K562 (cell line): ENCODE data around the gene COX6A2. TPM values are rescaled to one million over a fixed set of nuclear protein-coding genes. Genes with fewer than 3 reads are reported as not detected.

ENCODE experiments used
- ATAC-seq: fragments of 200-7000 bp; cut with Tn5 transposase; 3 replicates; pipeline ENCODE4 v1.9.1; 2020; ENCODE audit warnings: moderate library complexity
- BruUV-seq: library from RNA; stranded (reverse); fragments of 400-500 nt; replicated peaks from 2 replicates; lab custom pipeline; 2021; lab: Mats Ljungman, UMichigan
- CTCF ChIA-PET: fragments of 300-600 bp; formaldehyde crosslinking; extraction: SDS; loops from one replicate; lab custom pipeline; 2021; ENCODE audit warnings: low intra/inter-chr PET ratio; lab: Yijun Ruan, JAX
- POLR2A ChIA-PET: fragments of 300-600, 350-650 bp; sonication (Branson Sonifier 250); formaldehyde crosslinking; extraction: SDS; loops from one replicate; lab custom pipeline; 2021; ENCODE audit warnings: antibody characterized with exemption, inconsistent platforms; lab: Yijun Ruan, JAX
- DNase-seq, 4 experiments: peaks; one replicate each; pipeline versions ENCODE4 v3.0.0 to v3.0.0-alpha.2; 2011 to 2018; ENCODE audit warnings: low spot score in 3 of 4, mixed read lengths in 3 of 4; ENCODE audit errors: extremely low read depth in 1 of 4
- FAIRE-seq: peaks from 2 replicates; lab custom pipeline; 2011; peaks lifted over from hg19 to GRCh38; lab: Jason Lieb, UNC
- H2AFZ ChIP-seq: 2 replicates; pipeline ENCODE4 v1.6.0; 2011; ENCODE audit warnings: low read depth, low read length, control low read depth, inconsistent platforms
- H3K27ac ChIP-seq: fragments of 200-600 bp; 3 replicates; pipeline ENCODE4 v1.8.0; 2011; ENCODE audit warnings: low read depth, mild to moderate bottlenecking, control low read depth, inconsistent platforms, low read length, moderate library complexity, mixed read lengths; ENCODE audit errors: extremely low read depth
- H3K27me3 ChIP-seq, 2 experiments: fragments of 300-600 bp in 1 of 2; 2 replicates in 1 of 2; 3 replicates in 1 of 2; pipeline versions ENCODE4 v1.6.0 to v1.8.0; 2011; ENCODE audit warnings: inconsistent platforms in 2 of 2, low read length in 2 of 2, mild to moderate bottlenecking in 1 of 2, mixed read lengths in 1 of 2, moderate library complexity in 1 of 2; ENCODE audit not compliant: control insufficient read depth in 2 of 2, insufficient read depth in 2 of 2
- H3K36me3 ChIP-seq: fragments of 300-600 bp; 3 replicates; pipeline ENCODE4 v1.8.0; 2011; ENCODE audit warnings: mild to moderate bottlenecking, low read length, inconsistent platforms; ENCODE audit not compliant: control insufficient read depth, insufficient read depth
- H3K4me1 ChIP-seq, 2 experiments: fragments of 200-600 bp in 1 of 2; replicated peaks in 1 of 2; 2 replicates in 1 of 2; 3 replicates in 1 of 2; pipeline versions ENCODE4 v1.5.1 to v1.8.0; 2011; ENCODE audit warnings: inconsistent platforms in 2 of 2, low read length in 2 of 2, mild to moderate bottlenecking in 1 of 2, mixed read lengths in 1 of 2, moderate library complexity in 1 of 2; ENCODE audit not compliant: control insufficient read depth in 2 of 2, insufficient read depth in 2 of 2
- H3K4me2 ChIP-seq: 2 replicates; pipeline ENCODE4 v1.6.1; 2011; ENCODE audit warnings: low read length, control low read depth, inconsistent platforms, mixed read lengths; ENCODE audit not compliant: insufficient read depth
- H3K4me3 ChIP-seq: fragments of 200-600 bp; sonication (generic), shearing (Covaris generic); 2 replicates; pipeline ENCODE4 v1.5.1; 2016; ENCODE audit warnings: control low read depth, inconsistent platforms
- H3K79me2 ChIP-seq: fragments of 200-600 bp; 3 replicates; pipeline ENCODE4 v1.8.0; 2011; ENCODE audit warnings: low read length, inconsistent platforms; ENCODE audit not compliant: control insufficient read depth, insufficient read depth
- H3K9ac ChIP-seq, 2 experiments: 2 replicates each; pipeline versions ENCODE4 v1.6.0 to v1.6.1; 2011; ENCODE audit warnings: low read depth in 2 of 2, low read length in 2 of 2, control low read depth in 1 of 2, inconsistent platforms in 1 of 2, mild to moderate bottlenecking in 1 of 2, mixed read lengths in 1 of 2; ENCODE audit not compliant: insufficient read depth in 1 of 2
- H3K9me1 ChIP-seq: one replicate; pipeline ENCODE4 v1.6.0; 2011; ENCODE audit warnings: inconsistent platforms, mild to moderate bottlenecking, low read length, moderate library complexity; ENCODE audit not compliant: control insufficient read depth, insufficient read depth
- H3K9me3 ChIP-seq: replicated peaks from 2 replicates; pipeline ENCODE4 v1.5.1; 2011; ENCODE audit warnings: low read depth, low read length, inconsistent platforms; ENCODE audit not compliant: control insufficient read depth, insufficient read depth
- H4K20me1 ChIP-seq: replicated peaks from 2 replicates; pipeline ENCODE4 v1.6.1; 2011; ENCODE audit warnings: low read length, inconsistent platforms, mixed read lengths; ENCODE audit not compliant: control insufficient read depth, insufficient read depth
- ASH1L ChIP-seq: fragments of 450-650 bp; IDR thresholded peaks from 2 replicates; pipeline ENCODE4 v1.6.1; 2018; ENCODE audit warnings: borderline replicate concordance, mild to moderate bottlenecking, low read depth; ENCODE audit not compliant: partially characterized antibody
- ATF1 ChIP-seq, 2 experiments: fragments of 450-650 bp in 1 of 2; IDR thresholded peaks; 2 replicates each; pipeline ENCODE4 v1.6.1; 2016; ENCODE audit warnings: missing compliant biosample characterization in 1 of 2, missing genetic modification characterization in 1 of 2
- NFIC ChIP-seq: fragments of 450-650 bp; IDR thresholded peaks from 2 replicates; pipeline ENCODE4 v1.6.1; 2017; ENCODE audit warnings: mild to moderate bottlenecking, inconsistent platforms
- PHB2 ChIP-seq: fragments of 450-650 bp; IDR thresholded peaks from 2 replicates; pipeline ENCODE4 v1.6.1; 2017; ENCODE audit warnings: low read depth
- ZNF121 ChIP-seq: sonication (generic); formaldehyde crosslinking; conservative IDR thresholded peaks from 2 replicates; pipeline ENCODE4 v1.8.0; 2022; ENCODE audit warnings: missing genetic modification reagents
- ZNF146 ChIP-seq: IDR thresholded peaks from one replicate; pipeline ENCODE4 v1.6.1; 2018; ENCODE audit warnings: missing compliant biosample characterization; ENCODE audit not compliant: unreplicated experiment
- ZNF551 ChIP-seq: fragments of 250-450 bp; sonication (Bioruptor Pico); IDR thresholded peaks from 2 replicates; pipeline ENCODE4 v1.5.0; 2021; ENCODE audit warnings: mild to moderate bottlenecking, moderate library complexity
- WGBS: fragments of 100-300 bp; shearing (Covaris generic); methylation state at CpG from one replicate; pipeline ENCODE4 v1.1.6; 2016; ENCODE audit warnings: low coverage, mixed read lengths; ENCODE audit not compliant: insufficient coverage; ENCODE audit errors: missing lambda C conversion rate; 5-methylcytosine and 5-hydroxymethylcytosine counted together
- in situ Hi-C: fragments of 300-500 bp; cut with MboI; formaldehyde crosslinking; loops from 4 replicates; pipeline ENCODE4 v1.15.0; 2018; ENCODE audit warnings: inconsistent platforms, mixed read lengths
- intact Hi-C: fragments of 100-400 bp; cut with micrococcal nuclease; formaldehyde crosslinking; loops from 2 replicates; pipeline ENCODE4 v1.14.2; 2022
- polyA plus RNA-seq, 8 experiments: library from polyadenylated mRNA; depleted of rRNA in 4 of 8; stranded (reverse) in 5 of 8; unstranded in 3 of 8; fragments of >200 nt; fragmentation: Nextera tagmentation in 2 of 8; fragmentation: Illumina TruSeq in 1 of 8; extraction: Ambion mirVana in 2 of 8; extraction: Trizol in 1 of 8; gene quantifications; 2 replicates each; pipeline versions ENCODE4 v1.2.1 to v1.2.3, GENCODE V29; 2011 to 2014; ENCODE audit warnings: inconsistent platforms in 1 of 8, missing spikeins in 1 of 8
- total RNA-seq, 7 experiments: library from RNA; depleted of rRNA in 6 of 7; stranded (reverse); fragments of >200 nt in 6 of 7; fragmentation: Illumina TruSeq in 2 of 7; extraction: Trizol in 2 of 7; gene quantifications; 2 replicates each; pipeline versions ENCODE4 v1.2.1 to v1.2.3, GENCODE V29; 2011 to 2021; ENCODE audit warnings: low replicate concordance in 1 of 7
- TF ChIP-seq, protein P1 (sequence below): sonication (generic); formaldehyde crosslinking; IDR thresholded peaks from 2 replicates; pipeline ENCODE4 v1.8.0; 2023; ENCODE audit warnings: mild to moderate bottlenecking, missing genetic modification reagents
- TF ChIP-seq, protein P2 (sequence below): sonication (generic); formaldehyde crosslinking; IDR thresholded peaks from 2 replicates; pipeline ENCODE4 v1.8.0; 2023; ENCODE audit warnings: missing genetic modification reagents, mild to moderate bottlenecking, borderline replicate concordance

COX6A2 gene
- total and polyA plus RNA-seq, 9 of the 15 experiments (the other 6 are each of a cell fraction or from before 2014, with no cell fraction given), result not detected

DNA sequence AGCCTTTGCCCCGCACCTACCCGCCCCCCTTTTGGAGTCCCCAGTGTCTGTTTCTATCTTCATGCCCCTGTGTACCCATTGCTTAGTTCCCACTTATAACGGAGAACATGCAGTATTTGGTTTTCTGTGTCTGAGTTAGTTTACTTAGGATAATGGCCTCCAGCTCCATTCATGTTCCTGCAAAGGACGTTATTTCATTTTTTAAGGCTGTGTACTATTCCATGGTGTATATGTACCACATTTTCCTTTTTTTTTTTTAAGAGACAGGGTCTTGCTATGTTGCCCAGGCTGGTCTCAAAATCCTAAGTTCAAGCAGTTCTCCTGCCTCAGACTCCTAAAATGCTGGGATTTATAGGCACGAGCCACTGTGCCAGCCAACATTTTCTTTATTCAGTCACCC, 39.7 kb upstream of the COX6A2 start:
- CTCF ChIA-PET, result no interaction called here
- no TSS peak for BruUV-seq

More for the DNA sequence above, 39.7 kb upstream of the COX6A2 start:
- Histone ChIP-seq H3K9me1 (no peaks in the 10 kb centered on the region), H3K27me3 (no peaks in the 10 kb centered on the region), H4K20me1 (no peaks in the 10 kb centered on the region), H3K9me3 (no peaks in the 10 kb centered on the region), H3K79me2 (no peaks in the 10 kb centered on the region), H3K36me3 (peaks cover 33% of the 10 kb centered on the region; the same call in 2 of the 3 replicates), H3K4me2 (no peak overlapping the region), H2AFZ (no peak overlapping the region), H3K9ac (no peak overlapping the region), H3K27ac (no peak overlapping the region), H3K4me1 (peaks cover 0 to 27% of the 10 kb centered on the region in 2 experiments; a peak in 3 of 5 replicates), H3K4me3 (no peak overlapping the region)
- DNase-seq, result no peak
- no peak for ATAC-seq
- TF ChIP-seq ATF1 (CRISPR knock-in tag; IDR thresholded peaks at IDR 0.05) (no peak), ATF1 (tag; IDR thresholded peaks at IDR 0.05) (no peak), ZNF551 (no peak), ZNF121 (peak; percentile 71), ASH1L (no peak), ZNF146 (CRISPR knock-in tag) (peak; percentile 68), PHB2 (no peak), NFIC (no peak)
- TF ChIP-seq, protein P1, sequence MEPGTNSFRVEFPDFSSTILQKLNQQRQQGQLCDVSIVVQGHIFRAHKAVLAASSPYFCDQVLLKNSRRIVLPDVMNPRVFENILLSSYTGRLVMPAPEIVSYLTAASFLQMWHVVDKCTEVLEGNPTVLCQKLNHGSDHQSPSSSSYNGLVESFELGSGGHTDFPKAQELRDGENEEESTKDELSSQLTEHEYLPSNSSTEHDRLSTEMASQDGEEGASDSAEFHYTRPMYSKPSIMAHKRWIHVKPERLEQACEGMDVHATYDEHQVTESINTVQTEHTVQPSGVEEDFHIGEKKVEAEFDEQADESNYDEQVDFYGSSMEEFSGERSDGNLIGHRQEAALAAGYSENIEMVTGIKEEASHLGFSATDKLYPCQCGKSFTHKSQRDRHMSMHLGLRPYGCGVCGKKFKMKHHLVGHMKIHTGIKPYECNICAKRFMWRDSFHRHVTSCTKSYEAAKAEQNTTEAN, result no peak
- TF ChIP-seq, protein P2, sequence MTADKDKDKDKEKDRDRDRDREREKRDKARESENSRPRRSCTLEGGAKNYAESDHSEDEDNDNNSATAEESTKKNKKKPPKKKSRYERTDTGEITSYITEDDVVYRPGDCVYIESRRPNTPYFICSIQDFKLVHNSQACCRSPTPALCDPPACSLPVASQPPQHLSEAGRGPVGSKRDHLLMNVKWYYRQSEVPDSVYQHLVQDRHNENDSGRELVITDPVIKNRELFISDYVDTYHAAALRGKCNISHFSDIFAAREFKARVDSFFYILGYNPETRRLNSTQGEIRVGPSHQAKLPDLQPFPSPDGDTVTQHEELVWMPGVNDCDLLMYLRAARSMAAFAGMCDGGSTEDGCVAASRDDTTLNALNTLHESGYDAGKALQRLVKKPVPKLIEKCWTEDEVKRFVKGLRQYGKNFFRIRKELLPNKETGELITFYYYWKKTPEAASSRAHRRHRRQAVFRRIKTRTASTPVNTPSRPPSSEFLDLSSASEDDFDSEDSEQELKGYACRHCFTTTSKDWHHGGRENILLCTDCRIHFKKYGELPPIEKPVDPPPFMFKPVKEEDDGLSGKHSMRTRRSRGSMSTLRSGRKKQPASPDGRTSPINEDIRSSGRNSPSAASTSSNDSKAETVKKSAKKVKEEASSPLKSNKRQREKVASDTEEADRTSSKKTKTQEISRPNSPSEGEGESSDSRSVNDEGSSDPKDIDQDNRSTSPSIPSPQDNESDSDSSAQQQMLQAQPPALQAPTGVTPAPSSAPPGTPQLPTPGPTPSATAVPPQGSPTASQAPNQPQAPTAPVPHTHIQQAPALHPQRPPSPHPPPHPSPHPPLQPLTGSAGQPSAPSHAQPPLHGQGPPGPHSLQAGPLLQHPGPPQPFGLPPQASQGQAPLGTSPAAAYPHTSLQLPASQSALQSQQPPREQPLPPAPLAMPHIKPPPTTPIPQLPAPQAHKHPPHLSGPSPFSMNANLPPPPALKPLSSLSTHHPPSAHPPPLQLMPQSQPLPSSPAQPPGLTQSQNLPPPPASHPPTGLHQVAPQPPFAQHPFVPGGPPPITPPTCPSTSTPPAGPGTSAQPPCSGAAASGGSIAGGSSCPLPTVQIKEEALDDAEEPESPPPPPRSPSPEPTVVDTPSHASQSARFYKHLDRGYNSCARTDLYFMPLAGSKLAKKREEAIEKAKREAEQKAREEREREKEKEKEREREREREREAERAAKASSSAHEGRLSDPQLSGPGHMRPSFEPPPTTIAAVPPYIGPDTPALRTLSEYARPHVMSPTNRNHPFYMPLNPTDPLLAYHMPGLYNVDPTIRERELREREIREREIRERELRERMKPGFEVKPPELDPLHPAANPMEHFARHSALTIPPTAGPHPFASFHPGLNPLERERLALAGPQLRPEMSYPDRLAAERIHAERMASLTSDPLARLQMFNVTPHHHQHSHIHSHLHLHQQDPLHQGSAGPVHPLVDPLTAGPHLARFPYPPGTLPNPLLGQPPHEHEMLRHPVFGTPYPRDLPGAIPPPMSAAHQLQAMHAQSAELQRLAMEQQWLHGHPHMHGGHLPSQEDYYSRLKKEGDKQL (CRISPR knock-in tag), result no peak
- POLR2A ChIA-PET, result interaction anchor here (0.6 to 3.5 kb wide), 3 partner anchors 8 to 345 kb away, joined by 3 to 15 read pairs (median 3); no protein-coding TSS in a partner anchor
- 73% methylated on average over 5 of the region's 5 CpGs for WGBS
- no peak for FAIRE-seq
- in situ Hi-C loops (no loop called here), intact Hi-C loops (no loop called here)
